ENCODE measurements around the gene KLHL42. TPM values are rescaled to one million over a fixed set of nuclear protein-coding genes. Genes with fewer than 3 reads are reported as not detected.
"Not testable (repeated sequence)": the region's sequence is repeated elsewhere in the genome, so short reads cannot be mapped to it uniquely, and the experiment has no call there.

The KLHL42 gene
- total RNA-seq, 1 experiment from 2014 or later, result 21.5 TPM

- DNase-seq (ENCODE audit: low read depth), result no peak
Observed at GRCh38 chr12:27814851-27815591, 35.0 kb downstream of the KLHL42 start.

DNA sequence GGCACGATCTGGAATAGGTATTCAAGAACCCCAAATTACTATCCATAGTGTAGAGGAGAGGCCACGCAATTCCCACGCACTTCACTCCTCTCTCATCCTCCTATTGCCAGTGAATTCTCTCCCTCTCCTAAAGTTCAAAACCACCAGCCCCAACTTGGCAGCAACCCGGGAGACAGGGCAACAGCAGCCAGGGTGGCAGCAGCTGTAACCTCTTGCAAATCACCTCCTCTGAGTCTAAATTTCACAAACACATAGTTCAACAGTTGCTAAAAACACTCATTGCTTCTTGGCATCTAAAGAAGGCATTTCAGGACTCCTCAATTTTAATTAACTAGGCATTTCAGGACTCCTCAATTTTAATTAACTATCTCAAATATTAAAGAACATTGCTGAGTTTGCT, 37.7 kb downstream of the KLHL42 start:
- DNase-seq (ENCODE audit: low read depth), result peak; percentile 55

DNA sequence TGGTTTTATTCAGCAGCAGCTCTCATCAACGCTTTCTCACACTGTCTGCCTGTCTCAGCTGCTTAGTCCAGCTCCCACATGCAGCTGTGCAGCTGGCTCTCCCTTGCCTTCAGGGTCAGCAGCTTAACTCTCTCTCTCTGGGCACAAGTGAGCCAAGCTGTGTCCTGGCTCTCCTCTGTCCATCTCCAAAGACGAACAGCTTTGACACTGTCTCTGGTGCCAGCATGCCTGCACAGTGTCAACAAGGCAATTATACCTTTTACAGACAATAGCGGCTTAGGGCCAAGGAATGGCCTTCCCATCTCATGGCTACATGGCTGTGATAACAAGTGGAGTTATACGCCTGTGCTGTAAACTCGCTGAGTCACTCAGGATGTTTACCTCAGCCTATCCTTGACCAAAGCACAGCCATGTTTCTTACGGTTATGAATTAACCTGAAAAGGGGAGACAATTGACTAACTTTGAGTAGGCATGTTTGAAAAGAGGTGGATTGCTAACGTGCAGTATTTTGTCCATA, 38.4 kb downstream of the KLHL42 start:
- peak; percentile 52 for DNase-seq (ENCODE audit: low read depth)

DNA sequence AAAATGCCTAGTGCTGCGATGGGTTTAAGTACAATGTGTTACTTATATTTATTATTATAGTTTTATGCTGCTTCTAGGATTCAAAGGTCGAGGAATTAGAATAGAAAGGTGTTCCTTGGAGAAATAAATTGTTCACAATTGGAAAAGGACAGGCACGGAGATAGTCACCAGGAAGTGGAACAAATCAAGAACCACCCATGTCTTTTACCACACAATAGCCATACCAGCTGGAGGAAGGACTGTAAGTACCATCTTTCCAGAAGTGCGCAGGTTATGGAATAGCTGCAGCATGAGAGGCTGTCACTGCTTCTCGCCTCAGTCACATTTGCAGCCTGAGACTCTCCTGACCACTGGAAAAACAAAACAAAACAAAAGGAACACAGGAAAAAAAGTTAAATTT, 40.5 kb downstream of the KLHL42 start:
- DNase-seq (ENCODE audit: low read depth), result no peak

- DNase-seq (ENCODE audit: low read depth), result peak; percentile 84
Observed at GRCh38 chr12:27821259-27821973, 41.4 kb downstream of the KLHL42 start.

- peak; percentile 83 for DNase-seq (ENCODE audit: low read depth)
Observed at GRCh38 chr12:27822076-27822712, 42.2 kb downstream of the KLHL42 start.

DNA sequence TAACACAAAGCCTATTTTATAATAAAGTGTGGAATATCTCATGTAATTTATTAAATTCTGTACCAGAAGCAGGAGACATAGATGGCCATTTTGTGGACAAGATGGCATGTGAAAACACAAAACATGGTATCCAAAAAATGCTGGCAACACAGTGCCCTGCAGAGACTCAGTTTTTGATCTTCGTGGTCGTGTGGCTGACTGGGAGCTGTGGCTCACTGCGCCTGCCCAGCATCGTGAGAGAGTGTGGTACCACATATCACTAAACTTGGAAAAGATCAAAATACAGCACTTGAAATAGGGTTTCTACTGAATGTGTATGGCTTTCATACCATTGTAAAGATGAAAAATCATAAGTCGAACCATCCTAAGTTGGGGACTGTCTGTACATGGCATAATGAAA, 43.0 kb downstream of the KLHL42 start:
- no peak for DNase-seq (ENCODE audit: low read depth)

DNA sequence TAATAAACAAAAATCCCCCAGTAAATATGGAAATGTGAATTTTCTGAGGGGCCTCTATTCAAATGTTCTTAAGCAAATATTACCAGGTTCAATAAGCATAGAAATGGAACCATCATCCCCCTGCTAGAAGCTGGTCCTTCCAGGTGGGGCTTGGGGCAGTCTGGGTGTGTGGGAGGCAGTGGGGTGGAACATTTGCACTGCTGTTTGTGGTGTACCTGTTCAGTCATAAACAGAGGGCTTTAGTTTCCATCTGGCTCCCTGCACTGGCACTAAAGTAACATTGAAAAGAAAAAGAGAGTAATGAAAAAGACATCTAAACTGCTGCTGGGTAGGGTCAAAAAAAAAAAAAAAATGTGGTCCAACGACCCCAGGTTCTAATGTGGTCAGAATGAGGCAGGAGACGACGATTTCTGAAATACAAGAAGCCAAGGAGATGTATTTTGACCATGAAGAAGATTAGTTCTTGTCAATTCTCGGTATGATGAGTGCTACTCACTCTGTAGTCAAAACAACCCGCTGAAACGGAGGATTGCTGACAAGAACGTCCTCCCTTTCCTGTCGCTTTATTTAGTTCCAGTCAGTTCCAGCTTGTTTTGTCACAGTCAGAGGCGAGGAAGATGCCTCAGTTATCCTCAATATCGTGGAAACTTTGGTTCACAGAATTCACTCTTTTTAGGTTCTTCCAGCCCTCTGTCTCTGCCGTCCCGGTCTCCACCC, 44.3 kb downstream of the KLHL42 start:
- no peak for DNase-seq (ENCODE audit: low read depth)

GRCh38 chr12:27826076-27826475, 46.0 kb downstream of the KLHL42 start:
- no peak for DNase-seq (ENCODE audit: low read depth)

GRCh38 chr12:27828196-27828595, 48.2 kb downstream of the KLHL42 start:
- peak; percentile 23 for DNase-seq (ENCODE audit: low read depth)

DNA sequence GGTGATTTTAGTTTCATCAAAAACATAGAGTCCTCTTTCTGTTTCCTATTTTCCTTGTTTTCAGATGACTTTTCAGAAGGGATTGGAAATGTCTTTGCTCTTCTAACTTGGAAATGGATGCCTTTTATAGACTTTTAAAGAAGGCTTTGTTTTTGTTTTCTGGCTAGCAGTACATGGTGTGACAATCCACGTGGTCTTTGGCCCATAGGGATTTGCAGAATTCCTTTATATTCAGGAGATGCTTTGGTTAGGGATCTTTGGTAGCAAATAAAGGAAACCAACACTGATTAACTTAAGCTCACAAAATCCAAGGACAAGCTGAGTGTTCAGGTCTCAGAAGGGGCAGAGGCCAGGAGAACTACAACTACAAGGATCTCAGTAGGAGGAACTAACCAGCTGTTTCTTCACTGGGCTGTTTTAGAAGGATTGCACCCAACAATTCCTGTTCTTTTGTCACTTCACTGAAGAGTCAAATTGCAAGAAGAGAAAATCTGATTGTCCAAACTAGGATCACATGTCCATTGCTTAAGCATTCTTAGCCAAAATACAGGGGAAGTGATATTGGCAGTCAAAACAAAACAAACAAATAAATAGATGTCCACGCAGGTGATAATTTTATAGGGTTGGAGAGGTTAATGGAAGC, 58.6 kb downstream of the KLHL42 start:
- DNase-seq (ENCODE audit: low read depth), result no peak

GRCh38 chr12:27840229-27840999, 60.4 kb downstream of the KLHL42 start:
- no peak for DNase-seq (ENCODE audit: low read depth)

GRCh38 chr12:27841392-27841882, 61.4 kb downstream of the KLHL42 start:
- peak; percentile 24 for DNase-seq (ENCODE audit: low read depth)

GRCh38 chr12:27843714-27844245, 63.7 kb downstream of the KLHL42 start:
- no peak for DNase-seq (ENCODE audit: low read depth)

- no peak for DNase-seq (ENCODE audit: low read depth)
Observed at GRCh38 chr12:27844366-27845090, 64.5 kb downstream of the KLHL42 start.

DNA sequence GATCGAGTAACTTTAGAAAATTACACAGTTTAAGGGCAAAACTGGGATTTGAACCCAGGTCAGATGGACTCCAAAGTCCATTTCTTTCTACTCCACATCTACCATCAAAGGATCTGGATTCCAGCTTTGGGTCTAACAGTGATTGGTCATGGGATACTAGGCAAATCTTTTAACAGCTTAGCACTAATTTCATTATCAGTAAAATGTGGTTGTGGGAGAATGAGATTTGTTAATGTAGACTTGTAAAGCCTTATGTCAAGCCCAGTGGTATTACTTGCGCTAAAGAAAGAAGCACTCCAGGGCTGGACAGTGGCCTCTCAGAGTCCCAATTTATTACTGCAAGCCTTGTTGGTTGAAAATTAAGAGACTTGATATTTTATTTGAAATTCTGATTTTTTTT, 65.2 kb downstream of the KLHL42 start:
- DNase-seq (ENCODE audit: low read depth), result no peak

- not testable (repeated sequence) for DNase-seq (ENCODE audit: low read depth)
Observed at GRCh38 chr12:27845706-27846105, 65.7 kb downstream of the KLHL42 start.

- not testable (repeated sequence) for DNase-seq (ENCODE audit: low read depth)
Observed at GRCh38 chr12:27847293-27847692, 67.3 kb downstream of the KLHL42 start.

GRCh38 chr12:27851311-27851710, 71.3 kb downstream of the KLHL42 start:
- DNase-seq (ENCODE audit: low read depth), result no peak

Measured in LHCN-M2 (cell line).